ENCODE results near the gene PPP1R2.

- no peak for TF ChIP-seq CTCF (IDR thresholded peaks at IDR 0.05)
- no peak for TF ChIP-seq EP300 (IDR thresholded peaks at IDR 0.05; ENCODE audit: low read depth)
- no peak for TF ChIP-seq POLR2A (IDR thresholded peaks at IDR 0.05)
Measured at GRCh38 chr3:195531683-195532082, 11.4 kb downstream of the PPP1R2 start.

All from transverse colon (tissue), 3 donors.